Activated T-cell treated with anti-CD3 and anti-CD28 coated beads for 1 hour (primary cell): ENCODE measurements around the gene HPSE2.

Experiments
- DNase-seq: peaks from one replicate; pipeline ENCODE4 v3.0.0-alpha.2; 2020; ENCODE audit warnings: low read depth

HPSE2 gene

DNA sequence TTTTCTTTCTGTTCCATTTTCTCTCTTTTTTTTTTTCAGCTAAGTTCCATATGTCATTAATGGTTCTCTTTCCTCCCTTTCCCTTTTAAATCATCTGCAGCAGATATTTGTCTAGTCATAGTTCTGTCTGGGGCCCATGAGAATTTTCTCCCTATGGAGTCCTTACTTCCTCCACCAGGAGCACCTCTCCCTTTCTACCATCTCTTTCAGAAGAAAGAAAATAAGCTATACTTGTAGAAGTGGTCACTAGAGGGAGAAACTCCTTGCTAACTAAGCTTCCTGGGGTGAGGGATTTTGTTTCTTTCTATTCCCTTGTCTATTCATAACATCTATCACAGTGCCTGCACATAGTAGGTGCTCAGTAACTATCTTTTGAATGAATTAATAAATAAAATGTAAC is 558.8 kb downstream of the HPSE2 start:
- no peak for DNase-seq

DNA sequence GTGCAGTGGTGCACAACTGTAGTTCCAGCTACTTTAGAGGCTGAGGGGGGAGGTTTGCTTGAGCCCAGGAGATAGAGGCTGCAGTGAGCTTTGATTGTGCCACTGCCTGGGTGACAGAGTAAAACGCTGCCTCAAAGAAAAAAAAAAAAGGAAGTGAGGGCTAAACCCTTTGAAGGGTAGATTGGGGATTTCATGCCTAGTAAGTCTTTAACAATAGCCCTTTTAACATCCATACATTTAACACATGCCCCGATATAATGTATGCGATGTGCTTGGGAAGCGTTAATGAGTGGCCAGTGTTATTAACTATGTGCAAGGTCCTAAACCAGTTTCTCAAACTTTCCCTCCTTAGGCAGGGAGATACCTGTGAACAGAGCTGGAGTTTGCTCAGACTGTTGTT is 559.8 kb downstream of the HPSE2 start:
- DNase-seq: no peak

DNA sequence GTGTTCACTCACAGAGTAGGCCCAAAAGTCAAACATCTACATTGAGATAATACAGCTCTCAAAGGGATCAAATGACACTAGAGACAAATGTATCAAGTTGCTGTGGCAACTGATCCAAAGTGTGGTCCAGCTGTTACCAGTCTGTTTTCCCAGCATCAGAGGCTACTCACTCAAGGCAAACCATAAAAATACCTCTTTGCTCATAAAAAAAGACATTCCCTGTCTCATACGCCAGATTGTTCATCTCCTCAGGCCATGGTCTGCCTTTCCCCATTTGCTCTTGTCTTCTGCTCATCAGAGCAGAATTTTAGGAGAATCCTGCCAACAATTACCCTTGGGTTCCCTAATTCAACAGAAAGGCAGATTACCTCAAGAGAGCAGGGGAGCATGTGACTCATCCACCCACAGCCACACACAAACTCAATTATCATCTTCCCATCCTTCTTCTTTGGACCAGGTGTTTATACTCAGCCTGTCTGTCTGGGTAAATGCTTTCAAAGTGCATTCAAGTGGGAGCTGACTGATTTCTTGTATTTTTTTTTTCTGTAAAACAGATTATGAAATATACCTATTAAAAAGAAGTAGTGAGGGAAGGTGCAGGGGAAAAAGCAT is 562.4 kb downstream of the HPSE2 start:
- DNase-seq: no peak

- no peak for DNase-seq
Observed at GRCh38 chr10:98667081-98667480, 568.6 kb downstream of the HPSE2 start.

DNA sequence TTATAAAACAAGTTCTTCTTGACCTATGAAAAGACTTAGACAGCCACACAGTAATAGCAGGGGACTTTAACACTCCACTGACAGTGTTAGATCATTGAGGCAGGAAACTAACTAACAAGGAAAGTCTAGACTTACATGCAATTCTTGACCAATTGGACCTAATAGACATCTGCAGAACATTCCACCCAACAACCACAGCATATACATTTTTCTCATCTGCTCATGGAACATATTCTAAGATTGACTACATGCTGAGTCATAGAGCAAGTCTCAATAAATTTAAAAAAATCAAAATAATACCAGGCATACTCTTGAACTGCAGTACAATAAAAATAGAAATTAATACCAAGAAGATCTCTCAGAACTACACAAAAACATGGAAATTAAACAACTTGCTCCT is 569.4 kb downstream of the HPSE2 start:
- no peak for DNase-seq

- DNase-seq: peak; percentile 5
Observed at GRCh38 chr10:98664329-98665042, 571.2 kb downstream of the HPSE2 start.

DNA sequence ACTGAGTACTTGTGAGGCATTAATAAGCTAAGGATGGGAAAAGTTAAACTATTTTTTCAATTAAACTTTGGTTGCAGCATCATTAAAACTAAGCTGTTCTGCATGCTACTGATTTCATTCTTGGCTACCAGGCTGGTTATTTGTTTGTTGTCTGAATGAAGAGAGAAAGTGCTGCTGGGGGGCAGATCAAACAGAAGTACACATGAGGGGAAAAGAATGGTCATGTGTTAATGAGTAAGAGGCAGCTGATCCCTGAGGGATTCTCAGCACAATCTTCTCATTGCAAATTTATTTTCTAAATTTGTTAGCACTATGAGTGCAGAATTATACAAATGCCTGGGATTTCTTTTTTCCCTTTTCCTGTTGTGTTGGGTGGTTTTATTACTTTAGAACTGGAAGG is 575.7 kb downstream of the HPSE2 start:
- no peak for DNase-seq

DNA sequence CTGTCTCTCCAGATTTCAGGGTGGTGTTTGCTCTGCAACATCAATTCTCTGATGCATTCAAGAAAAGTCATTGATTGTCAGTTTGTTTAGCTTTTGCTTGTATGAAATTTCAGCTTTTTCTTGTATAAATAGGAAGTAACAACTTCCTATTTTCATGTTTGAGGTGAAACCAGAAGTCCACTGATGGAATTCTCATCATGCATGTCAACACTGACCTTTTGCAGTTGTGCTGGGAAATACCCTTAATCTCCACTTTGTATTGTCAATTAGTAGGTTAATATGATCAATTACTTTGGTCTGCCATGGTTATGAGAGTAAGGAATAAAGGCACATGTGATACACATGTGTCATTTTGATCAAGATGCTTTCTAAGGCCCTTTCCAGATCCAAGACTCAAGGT is 580.2 kb downstream of the HPSE2 start:
- DNase-seq: no peak

DNA sequence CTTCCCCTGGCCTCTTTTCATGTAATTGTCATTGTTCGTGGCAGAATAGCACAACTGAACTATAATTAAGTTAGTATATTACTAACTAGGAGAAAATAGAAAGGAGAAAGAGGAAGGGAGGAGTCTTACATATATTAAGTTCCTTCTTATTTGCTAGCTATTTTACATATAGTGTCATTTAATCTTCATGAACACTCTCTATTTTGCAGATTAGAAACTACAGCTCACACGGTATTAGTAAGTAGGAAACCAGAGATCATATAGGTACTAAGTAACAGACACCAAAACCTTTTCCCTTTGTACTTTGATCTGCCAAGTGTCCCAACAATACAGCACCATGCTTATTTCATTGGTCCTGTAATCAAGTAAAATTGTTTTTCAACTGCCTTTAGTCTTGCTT is 586.5 kb downstream of the HPSE2 start:
- DNase-seq: no peak

DNA sequence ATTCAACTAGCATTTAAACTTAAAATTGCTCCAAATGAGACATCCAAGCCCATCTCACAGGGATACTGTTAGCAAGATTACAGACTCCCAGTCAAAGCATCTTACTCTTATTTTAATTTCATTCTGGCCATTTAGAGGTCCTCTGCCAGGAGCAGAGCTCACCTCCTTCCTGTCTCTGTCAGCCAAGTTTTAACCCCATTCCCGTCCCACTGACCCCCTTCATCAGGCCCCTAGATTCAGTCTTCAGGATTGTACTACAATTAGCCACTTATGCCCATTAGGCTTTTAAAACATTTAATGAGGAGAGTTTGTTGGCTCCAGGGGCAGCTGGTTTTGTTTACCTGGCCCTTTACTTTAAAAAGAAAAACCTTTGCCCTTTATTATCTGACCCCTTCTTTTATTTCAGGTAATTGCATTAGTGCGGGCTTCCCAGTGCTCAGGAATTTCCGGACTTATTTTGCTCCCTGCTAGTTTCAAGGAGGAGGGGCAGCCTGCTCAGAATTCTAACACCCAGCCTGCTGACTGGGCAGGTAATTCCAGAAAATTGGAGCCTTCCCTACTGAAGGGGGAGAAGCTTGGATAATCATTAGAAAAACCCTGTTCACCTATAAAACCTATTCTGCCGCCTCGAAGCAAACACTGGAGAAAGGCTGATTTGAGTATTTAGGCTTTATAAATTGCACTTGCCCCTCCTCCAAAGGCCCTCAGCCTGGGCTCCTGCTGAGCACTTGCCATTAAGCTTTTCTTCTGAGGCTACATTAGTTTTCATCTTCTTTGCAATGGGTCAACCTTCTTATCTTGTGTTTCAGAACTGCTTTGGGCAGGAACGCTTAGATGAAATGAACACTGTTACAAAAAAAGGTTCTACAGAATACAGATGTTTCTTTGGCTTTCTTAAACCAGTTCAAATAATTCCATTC is 588.4 kb downstream of the HPSE2 start:
- DNase-seq: no peak

GRCh38 chr10:98644466-98644865 is 591.2 kb downstream of the HPSE2 start:
- no peak for DNase-seq

GRCh38 chr10:98642281-98642680 is 593.4 kb downstream of the HPSE2 start:
- no peak for DNase-seq

DNA sequence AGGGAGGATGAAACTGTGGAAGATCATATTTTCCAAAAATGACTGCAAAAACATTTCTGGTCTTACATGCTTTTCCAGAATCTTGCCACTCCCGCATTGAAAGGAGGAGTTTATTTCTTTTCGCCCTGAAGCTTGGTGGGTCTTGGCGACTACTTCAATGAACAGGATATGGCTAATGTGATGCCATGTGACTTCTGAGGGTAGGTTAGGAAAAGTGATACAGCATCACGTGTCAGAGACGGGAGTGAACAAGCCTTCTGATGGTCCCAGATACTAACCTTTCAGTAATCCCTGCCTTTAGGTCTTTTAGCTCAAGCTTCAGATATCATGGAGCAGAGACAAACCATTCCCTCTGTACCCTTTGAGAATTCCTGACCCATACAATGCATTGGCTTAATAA is 596.7 kb downstream of the HPSE2 start:
- no peak for DNase-seq

- no peak for DNase-seq
Observed at GRCh38 chr10:98636921-98637329, 598.7 kb downstream of the HPSE2 start.

- no peak for DNase-seq
Observed at GRCh38 chr10:98632456-98633150, 603.0 kb downstream of the HPSE2 start.

DNA sequence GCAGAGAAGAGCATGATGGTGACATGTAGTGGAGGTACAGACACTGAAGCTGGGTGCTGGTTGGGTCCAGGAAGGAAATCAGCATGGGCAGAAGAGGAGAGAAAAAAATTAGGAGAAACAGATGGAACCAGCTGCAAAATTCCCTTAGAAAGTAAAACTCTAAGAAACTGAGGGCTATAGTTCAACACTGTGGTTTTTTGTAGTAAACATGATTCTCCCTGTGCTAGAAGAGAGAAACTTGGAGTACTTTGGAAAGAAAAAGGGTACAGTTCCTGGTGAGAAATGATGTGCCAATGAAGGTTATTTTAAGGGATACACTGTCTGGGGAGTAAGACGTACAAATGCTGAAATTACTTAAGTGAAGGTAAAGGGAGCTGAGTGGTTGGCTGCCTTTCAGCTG is 607.4 kb downstream of the HPSE2 start:
- no peak for DNase-seq

DNA sequence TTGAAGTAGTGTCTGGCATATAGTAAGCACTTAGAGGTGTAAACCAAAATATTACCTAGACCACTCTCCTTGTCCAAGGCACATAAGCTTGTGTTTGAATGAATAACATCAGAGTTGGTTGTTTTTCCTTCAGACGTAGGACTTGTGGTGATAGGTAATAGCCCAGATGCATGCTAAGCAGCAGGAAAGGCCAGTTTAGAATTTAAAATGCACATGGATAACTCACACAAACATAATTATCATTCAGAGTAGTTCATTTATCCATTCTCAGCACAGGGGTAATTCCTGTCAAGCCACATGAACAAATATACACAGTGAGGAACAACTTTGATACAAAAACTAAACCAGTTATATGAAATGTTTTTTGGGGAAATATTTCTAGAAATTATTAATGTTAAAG is 607.9 kb downstream of the HPSE2 start:
- no peak for DNase-seq

- no peak for DNase-seq
Observed at GRCh38 chr10:98624963-98625362, 610.7 kb downstream of the HPSE2 start.

DNA sequence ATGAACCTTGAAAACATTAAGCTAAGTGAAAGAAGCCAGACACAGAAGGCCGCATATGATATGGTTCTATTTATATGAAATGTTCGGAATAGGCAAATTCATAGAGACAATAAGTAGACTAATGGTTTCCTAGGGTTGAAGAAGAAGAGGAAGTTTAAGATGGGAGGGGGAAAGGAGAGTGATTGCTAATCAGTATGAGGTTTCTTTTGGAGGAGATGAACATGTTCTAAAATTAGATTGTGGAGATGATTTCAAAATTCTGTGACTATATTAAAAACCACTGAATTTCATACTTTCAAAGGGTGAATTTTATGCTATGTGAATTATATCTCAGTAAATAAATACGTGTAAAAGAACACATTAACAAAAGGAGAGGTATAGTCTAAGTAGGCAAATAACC is 612.5 kb downstream of the HPSE2 start:
- DNase-seq: no peak

GRCh38 chr10:98621630-98622029 is 614.0 kb downstream of the HPSE2 start:
- DNase-seq: no peak

DNA sequence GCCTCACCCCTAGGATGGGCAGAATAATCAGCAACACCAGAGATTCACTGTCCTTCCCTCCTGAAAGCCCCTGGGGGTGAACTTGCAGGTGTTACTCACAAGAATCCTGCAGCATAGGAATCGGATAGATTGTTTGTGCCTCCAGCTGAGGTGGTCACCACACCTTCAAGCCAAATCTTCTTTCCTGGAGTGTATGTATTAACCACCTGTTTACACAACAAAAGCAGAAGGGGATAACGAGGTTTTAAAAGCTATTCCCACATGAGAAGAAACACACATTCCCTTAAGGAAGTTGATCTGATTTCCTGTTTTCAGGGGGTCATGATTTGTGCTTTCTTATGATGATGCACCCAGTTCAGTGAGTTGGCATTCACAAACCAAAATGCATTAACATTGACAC is 615.1 kb downstream of the HPSE2 start:
- no peak for DNase-seq

DNA sequence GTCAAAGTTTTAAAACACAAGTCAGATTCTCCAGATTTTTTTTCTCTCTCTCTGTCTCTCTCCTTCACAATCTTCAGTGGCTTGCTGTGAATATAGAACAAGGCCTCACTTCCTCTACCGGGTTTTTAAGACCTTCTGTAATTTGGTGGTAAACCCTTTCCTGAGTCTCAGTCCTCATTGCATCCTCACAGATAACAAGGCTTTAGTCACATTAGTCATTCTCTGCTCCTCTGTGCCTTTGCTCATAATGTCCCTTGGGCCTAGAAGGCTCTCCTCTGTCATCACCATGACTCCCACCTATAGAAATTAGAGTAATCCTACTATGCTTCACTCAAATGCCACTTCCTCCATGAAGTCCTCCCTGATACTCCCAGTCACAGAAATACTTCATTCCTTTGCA is 616.2 kb downstream of the HPSE2 start:
- DNase-seq: no peak
